ENCODE measurements around the gene SERPINB4. TPM values are rescaled to one million over a fixed set of nuclear protein-coding genes. Genes with fewer than 3 reads are reported as not detected.

SERPINB4 gene
- total RNA-seq, 1 donor from 2014 or later, result not detected

DNA sequence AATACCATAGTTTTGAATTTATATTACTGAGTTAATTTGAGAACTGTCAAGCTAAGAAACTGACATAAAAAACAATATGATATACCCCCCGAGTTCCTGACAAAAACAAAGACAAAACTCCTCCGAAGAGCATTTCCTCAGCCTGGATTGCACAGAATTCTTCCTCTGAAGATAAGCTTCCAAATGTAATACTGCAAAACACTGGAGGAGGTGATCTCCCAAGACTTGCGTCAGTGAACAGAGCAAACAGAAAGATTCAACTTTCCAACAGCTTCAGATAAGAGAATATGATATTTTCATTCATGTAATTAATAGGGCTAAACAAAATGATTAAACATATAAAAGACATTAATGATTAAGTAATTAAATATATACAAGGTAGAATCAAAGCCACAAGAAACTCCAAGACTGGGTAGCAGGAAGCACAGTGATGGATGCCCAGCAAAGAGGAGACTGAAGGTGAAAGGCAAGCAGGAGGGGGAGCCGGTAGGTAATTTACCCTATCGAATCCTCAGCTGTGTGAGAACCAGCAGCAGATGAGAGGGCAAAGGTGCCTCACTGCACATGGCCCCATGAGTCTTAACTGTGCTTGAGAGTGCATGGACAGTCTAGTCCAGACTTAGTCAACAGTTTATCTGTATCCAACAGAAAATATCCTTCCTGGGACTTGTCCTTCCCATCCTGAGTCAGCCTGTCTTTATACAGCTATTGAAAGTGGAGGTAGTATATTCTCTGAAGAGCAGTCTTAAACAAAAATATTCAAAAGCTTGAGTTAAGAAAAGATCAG, 36.0 kb upstream of the SERPINB4 start:
- Histone ChIP-seq H3K27me3 (no peaks in the 10 kb centered on the region), H3K4me2 (no peak overlapping the region), H2AFZ (replicated peaks) (no peak overlapping the region), H3K9ac (no peak overlapping the region), H4K20me1 (ENCODE audit: low read depth) (no peaks in the 10 kb centered on the region), H3F3A (ENCODE audit: low read depth) (peaks cover 8% of the 10 kb centered on the region), H3K4me1 (peaks cover 14% of the 10 kb centered on the region), H3K9me3 (ENCODE audit: low read depth) (no peaks in the 10 kb centered on the region), H3K36me3 (no peaks in the 10 kb centered on the region), H3K4me3 (no peak overlapping the region), H3K79me2 (ENCODE audit: low read depth) (no peaks in the 10 kb centered on the region), H3K27ac (no peak overlapping the region)
- Mint-ChIP-seq H3K27ac (no peak overlapping the region), H3K36me3 (no peaks in the 10 kb centered on the region), H3K4me3 (no peak overlapping the region), H3K9me3 (no peaks in the 10 kb centered on the region), H3K27me3 (ENCODE audit: insufficient read depth, low read depth) (no peaks in the 10 kb centered on the region), H3K4me1 (peaks cover 10% of the 10 kb centered on the region)
- no peak for TF ChIP-seq EZH2 (IDR thresholded peaks at IDR 0.05)
- no peak for TF ChIP-seq EZH2phosphoT487 (IDR thresholded peaks at IDR 0.05)
- TF ChIP-seq CTCF (IDR thresholded peaks at IDR 0.05), result no peak
- no peak for DNase-seq (ENCODE audit: low spot score)

DNA sequence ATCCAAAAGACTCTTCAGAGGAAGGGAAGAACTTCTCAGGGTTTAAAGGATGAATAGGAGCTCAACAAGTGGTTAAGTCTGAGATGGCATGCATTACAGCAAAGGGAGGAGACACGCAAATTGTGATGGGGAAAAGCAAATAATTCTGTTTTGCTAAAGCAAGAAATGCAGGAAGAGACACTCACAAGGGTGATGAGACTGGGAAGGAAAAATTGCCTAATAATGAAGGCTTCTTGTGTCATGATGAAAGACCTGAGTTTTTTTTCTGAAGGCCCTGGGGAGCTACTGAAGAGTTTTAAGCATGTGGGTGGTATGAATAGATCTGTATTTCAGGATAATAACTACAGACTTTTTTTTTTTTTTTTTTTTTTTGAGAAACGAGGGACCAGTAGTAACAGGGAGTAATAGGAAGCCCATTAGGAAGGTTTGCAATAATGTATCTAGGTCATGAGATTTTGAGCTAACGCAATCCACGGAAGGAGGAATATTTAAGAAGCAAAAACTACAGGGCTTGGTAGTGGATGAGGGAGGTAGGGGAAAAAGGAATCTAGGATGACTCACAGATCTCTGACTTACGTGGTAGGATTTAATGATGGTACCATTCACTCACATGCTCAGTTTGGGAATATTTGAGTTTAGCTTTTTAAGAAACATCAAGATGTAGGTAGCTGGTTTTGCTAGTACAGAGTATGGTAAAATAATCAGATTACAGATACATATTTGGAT, 33.6 kb upstream of the SERPINB4 start:
- Mint-ChIP-seq H3K27ac (no peak overlapping the region), H3K4me3 (no peak overlapping the region), H3K4me1 (no peaks in the 10 kb centered on the region), H3K27me3 (ENCODE audit: insufficient read depth, low read depth) (no peaks in the 10 kb centered on the region), H3K36me3 (no peaks in the 10 kb centered on the region), H3K9me3 (no peaks in the 10 kb centered on the region)
- no peak overlapping the region for H3K4me2 ChIP-seq
- no peak overlapping the region for H3K4me3 ChIP-seq
- TF ChIP-seq CTCF (IDR thresholded peaks at IDR 0.05) (no peak), EZH2phosphoT487 (IDR thresholded peaks at IDR 0.05) (no peak), EZH2 (IDR thresholded peaks at IDR 0.05) (no peak)
- H3K4me1 ChIP-seq, result peaks cover under 1% of the 10 kb centered on the region
- no peak for DNase-seq (ENCODE audit: low spot score)
- no peaks in the 10 kb centered on the region for H3K27me3 ChIP-seq
- H3F3A ChIP-seq (ENCODE audit: low read depth), result no peaks in the 10 kb centered on the region
- peak overlapping the region; percentile 40 for H2AFZ ChIP-seq (replicated peaks)
- no peaks in the 10 kb centered on the region for H4K20me1 ChIP-seq (ENCODE audit: low read depth)
- no peaks in the 10 kb centered on the region for H3K9me3 ChIP-seq (ENCODE audit: low read depth)
- H3K27ac ChIP-seq, result no peak overlapping the region
- H3K9ac ChIP-seq, result no peak overlapping the region
- no peaks in the 10 kb centered on the region for H3K36me3 ChIP-seq
- H3K79me2 ChIP-seq (ENCODE audit: low read depth), result no peaks in the 10 kb centered on the region

GRCh38 chr18:63676526-63677323, 32.7 kb upstream of the SERPINB4 start:
- Histone ChIP-seq H3K36me3 (no peaks in the 10 kb centered on the region), H3K4me2 (no peak overlapping the region), H2AFZ (replicated peaks) (peak overlapping the region; percentile 28), H3K27ac (no peak overlapping the region), H4K20me1 (ENCODE audit: low read depth) (no peaks in the 10 kb centered on the region), H3K9me3 (ENCODE audit: low read depth) (no peaks in the 10 kb centered on the region), H3K4me1 (no peaks in the 10 kb centered on the region), H3K79me2 (ENCODE audit: low read depth) (no peaks in the 10 kb centered on the region), H3F3A (ENCODE audit: low read depth) (no peaks in the 10 kb centered on the region), H3K27me3 (no peaks in the 10 kb centered on the region), H3K9ac (no peak overlapping the region), H3K4me3 (no peak overlapping the region)
- H3K36me3 Mint-ChIP-seq, result no peaks in the 10 kb centered on the region
- no peak overlapping the region for H3K4me3 Mint-ChIP-seq
- no peaks in the 10 kb centered on the region for H3K4me1 Mint-ChIP-seq
- no peak overlapping the region for H3K27ac Mint-ChIP-seq
- H3K27me3 Mint-ChIP-seq (ENCODE audit: insufficient read depth, low read depth), result no peaks in the 10 kb centered on the region
- TF ChIP-seq EZH2phosphoT487 (IDR thresholded peaks at IDR 0.05) (no peak), CTCF (IDR thresholded peaks at IDR 0.05) (peak; percentile 58)
- H3K9me3 Mint-ChIP-seq, result peaks cover 2% of the 10 kb centered on the region
- peak; percentile 67 for DNase-seq (ENCODE audit: low spot score)
